ENCODE results near the gene SRRM1.

DNA sequence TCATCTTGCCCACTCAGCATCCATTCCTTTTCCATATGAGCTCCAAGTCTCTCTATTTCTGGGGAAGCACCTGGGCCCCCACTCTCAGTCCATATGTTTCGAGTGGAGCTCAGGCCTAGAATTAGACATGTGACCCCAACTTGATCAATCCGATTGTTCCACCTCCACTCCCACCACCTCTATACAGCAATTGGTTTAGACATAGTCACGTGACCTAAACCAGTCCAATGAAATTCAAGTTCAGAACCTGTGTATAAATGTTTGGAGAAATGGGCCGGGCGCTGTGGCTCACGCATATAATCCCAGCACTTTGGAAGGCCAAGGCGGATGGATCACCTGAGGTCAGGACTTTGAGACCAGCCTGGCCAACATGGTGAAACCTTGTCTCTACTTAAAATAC is 72.6 kb downstream of the SRRM1 start:
- no peak for TF ChIP-seq CTCF (IDR thresholded peaks at IDR 0.05; ENCODE audit: poor library complexity)
- TF ChIP-seq EZH2 (IDR thresholded peaks at IDR 0.05; ENCODE audit: borderline replicate concordance), result no peak
- no peak for TF ChIP-seq EZH2phosphoT487 (IDR thresholded peaks at IDR 0.05; ENCODE audit: low read depth, severe bottlenecking, unreplicated experiment)
